HepG2 (cell line): ENCODE measurements around the gene POLR2M.

Experiments used
- NFATC3 ChIP-seq: sonication (generic); formaldehyde crosslinking; IDR thresholded peaks from 2 replicates; pipeline ENCODE4 v1.5.1; 2020; ENCODE audit warnings: mild to moderate bottlenecking, missing genetic modification reagents
- NR2C2 ChIP-seq: sonication (generic); formaldehyde crosslinking; IDR thresholded peaks from 2 replicates; pipeline ENCODE4 v1.4.0; 2020; ENCODE audit warnings: missing genetic modification reagents, mild to moderate bottlenecking, moderate library complexity, borderline replicate concordance
- SIN3A ChIP-seq: IDR thresholded peaks from 2 replicates; pipeline ENCODE4 v1.6.1; 2011; ENCODE audit warnings: low read depth, mild to moderate bottlenecking, control low read depth, low read length, borderline replicate concordance
- ZBTB2 ChIP-seq: sonication (generic); formaldehyde crosslinking; IDR thresholded peaks from 2 replicates; pipeline ENCODE4 v1.8.0; 2022; ENCODE audit warnings: low read depth, missing genetic modification reagents
- ZSCAN20 ChIP-seq: sonication (generic); formaldehyde crosslinking; IDR thresholded peaks from 2 replicates; pipeline ENCODE4 v1.4.0; 2020; ENCODE audit warnings: missing genetic modification reagents, mild to moderate bottlenecking, borderline replicate concordance
- TF ChIP-seq, protein P1 (sequence below): sonication (generic); formaldehyde crosslinking; IDR thresholded peaks from 2 replicates; pipeline ENCODE4 v1.5.0; 2020; ENCODE audit warnings: mild to moderate bottlenecking, missing genetic modification reagents, moderate library complexity

DNA sequence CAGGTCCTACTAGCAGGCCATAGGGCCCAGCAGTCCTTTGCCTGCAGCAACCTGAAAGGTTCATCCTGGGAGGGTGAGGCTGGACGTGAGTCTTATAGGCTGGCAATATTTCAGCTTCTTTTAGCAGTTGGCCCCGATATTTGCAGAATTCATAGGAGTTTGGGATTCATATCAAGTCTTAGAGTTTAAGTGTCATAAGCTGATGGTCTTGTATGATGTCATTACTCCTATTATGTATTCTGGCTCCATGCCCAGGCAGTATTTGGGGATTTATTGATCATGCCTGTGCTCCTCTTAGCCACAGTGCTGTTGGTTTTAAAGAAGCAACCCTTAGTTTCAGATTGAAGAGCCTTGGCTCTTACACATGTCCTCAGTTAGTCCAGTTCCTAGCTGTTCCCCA lies 41.3 kb upstream of the POLR2M start:
- TF ChIP-seq NR2C2 (CRISPR knock-in tag) (no peak), SIN3A (no peak), ZSCAN20 (no peak), ZBTB2 (no peak), NFATC3 (CRISPR knock-in tag) (no peak)
- TF ChIP-seq, protein P1, sequence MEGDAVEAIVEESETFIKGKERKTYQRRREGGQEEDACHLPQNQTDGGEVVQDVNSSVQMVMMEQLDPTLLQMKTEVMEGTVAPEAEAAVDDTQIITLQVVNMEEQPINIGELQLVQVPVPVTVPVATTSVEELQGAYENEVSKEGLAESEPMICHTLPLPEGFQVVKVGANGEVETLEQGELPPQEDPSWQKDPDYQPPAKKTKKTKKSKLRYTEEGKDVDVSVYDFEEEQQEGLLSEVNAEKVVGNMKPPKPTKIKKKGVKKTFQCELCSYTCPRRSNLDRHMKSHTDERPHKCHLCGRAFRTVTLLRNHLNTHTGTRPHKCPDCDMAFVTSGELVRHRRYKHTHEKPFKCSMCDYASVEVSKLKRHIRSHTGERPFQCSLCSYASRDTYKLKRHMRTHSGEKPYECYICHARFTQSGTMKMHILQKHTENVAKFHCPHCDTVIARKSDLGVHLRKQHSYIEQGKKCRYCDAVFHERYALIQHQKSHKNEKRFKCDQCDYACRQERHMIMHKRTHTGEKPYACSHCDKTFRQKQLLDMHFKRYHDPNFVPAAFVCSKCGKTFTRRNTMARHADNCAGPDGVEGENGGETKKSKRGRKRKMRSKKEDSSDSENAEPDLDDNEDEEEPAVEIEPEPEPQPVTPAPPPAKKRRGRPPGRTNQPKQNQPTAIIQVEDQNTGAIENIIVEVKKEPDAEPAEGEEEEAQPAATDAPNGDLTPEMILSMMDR (CRISPR knock-in tag): no peak
